Neural progenitor cell (in vitro differentiated cells): Measurements from ENCODE around the gene SUGCT. TPM values are rescaled to one million over a fixed set of nuclear protein-coding genes. Genes with fewer than 3 reads are reported as not detected.

Source experiments
- DNase-seq: peaks from one replicate; pipeline ENCODE4 v3.0.0-alpha.2; 2016; ENCODE audit warnings: low spot score
- H2AFZ ChIP-seq: fragments of 200-600 bp; sonication (generic); replicated peaks from 2 replicates; pipeline ENCODE4 v1.6.1; 2016; ENCODE audit warnings: antibody characterized with exemption
- H3F3A ChIP-seq: fragments of 200-600 bp; sonication (generic); 2 replicates; pipeline ENCODE4 v1.6.1; 2016; ENCODE audit warnings: antibody characterized with exemption, low read depth
- H3K27ac ChIP-seq: fragments of 200-600 bp; sonication (generic); 2 replicates; pipeline ENCODE4 v1.5.1; 2016; ENCODE audit warnings: mild to moderate bottlenecking
- H3K27me3 ChIP-seq: fragments of 200-600 bp; sonication (generic); 2 replicates; pipeline ENCODE4 v1.6.1; 2016; ENCODE audit warnings: mild to moderate bottlenecking, moderate library complexity
- H3K36me3 ChIP-seq: fragments of 200-600 bp; sonication (generic); 2 replicates; pipeline ENCODE4 v1.5.1; 2016
- H3K4me1 ChIP-seq: fragments of 200-600 bp; sonication (generic); 2 replicates; pipeline ENCODE4 v1.6.1; 2016; ENCODE audit warnings: mixed run types
- H3K4me2 ChIP-seq: fragments of 200-600 bp; sonication (generic); 2 replicates; pipeline ENCODE4 v1.6.1; 2016
- H3K4me3 ChIP-seq: fragments of 200-600 bp; sonication (generic); 2 replicates; pipeline ENCODE4 v1.5.1; 2016
- H3K79me2 ChIP-seq: fragments of 200-600 bp; sonication (generic); 2 replicates; pipeline ENCODE4 v1.6.1; 2016; ENCODE audit warnings: low read depth
- H3K9ac ChIP-seq: fragments of 200-600 bp; sonication (generic); 2 replicates; pipeline ENCODE4 v1.6.1; 2016
- H3K9me3 ChIP-seq: fragments of 200-600 bp; sonication (generic); 2 replicates; pipeline ENCODE4 v1.5.1; 2016; ENCODE audit warnings: low read depth
- H4K20me1 ChIP-seq: fragments of 200-600 bp; sonication (generic); 2 replicates; pipeline ENCODE4 v1.6.1; 2016; ENCODE audit warnings: low read depth
- H3K27ac Mint-ChIP-seq: 3 replicates; pipeline ENCODE4 v1.8.0; 2021; ENCODE audit warnings: mixed read lengths
- H3K27me3 Mint-ChIP-seq: 2 replicates; pipeline ENCODE4 v1.8.0; 2022; ENCODE audit warnings: low read depth, mild to moderate bottlenecking, inconsistent platforms, moderate library complexity, mixed read lengths; ENCODE audit not compliant: insufficient read depth
- H3K36me3 Mint-ChIP-seq: 3 replicates; pipeline ENCODE4 v1.8.0; 2021; ENCODE audit warnings: mixed read lengths
- H3K4me1 Mint-ChIP-seq: 3 replicates; pipeline ENCODE4 v1.8.0; 2021; ENCODE audit warnings: mixed read lengths
- H3K4me3 Mint-ChIP-seq: 3 replicates; pipeline ENCODE4 v1.8.0; 2021; ENCODE audit warnings: mild to moderate bottlenecking, moderate library complexity, mixed read lengths
- H3K9me3 Mint-ChIP-seq: 3 replicates; pipeline ENCODE4 v1.8.0; 2020; ENCODE audit warnings: mixed read lengths
- CTCF ChIP-seq: fragments of 200-600 bp; sonication (generic); IDR thresholded peaks from 2 replicates; pipeline ENCODE4 v1.5.1; 2017; ENCODE audit warnings: antibody characterized with exemption, mild to moderate bottlenecking
- EZH2 ChIP-seq: fragments of 200-600 bp; sonication (generic); IDR thresholded peaks from 2 replicates; pipeline ENCODE4 v1.6.1; 2017; ENCODE audit warnings: antibody characterized with exemption, mild to moderate bottlenecking, moderate library complexity
- EZH2phosphoT487 ChIP-seq: fragments of 200-600 bp; sonication (generic); IDR thresholded peaks from 2 replicates; pipeline ENCODE4 v1.6.1; 2017; ENCODE audit warnings: antibody characterized with exemption
- total RNA-seq: library from RNA; depleted of rRNA; stranded (reverse); fragments of >200 nt; gene quantifications from 2 replicates; pipeline ENCODE4 v1.2.3, GENCODE V29; 2015; ENCODE audit warnings: low replicate concordance

The SUGCT gene
- total RNA-seq, 1 donor from 2014 or later, result 10.1 TPM

GRCh38 chr7:40519009-40519408 is 384.2 kb downstream of the SUGCT start:
- no peaks in the 10 kb centered on the region for H3K4me1 Mint-ChIP-seq
- H3K36me3 Mint-ChIP-seq, result no peaks in the 10 kb centered on the region
- no peaks in the 10 kb centered on the region for H3F3A ChIP-seq
- no peak for DNase-seq
- H3K9me3 Mint-ChIP-seq, result no peaks in the 10 kb centered on the region
- H3K36me3 ChIP-seq, result no peaks in the 10 kb centered on the region
- no peaks in the 10 kb centered on the region for H3K79me2 ChIP-seq
- no peaks in the 10 kb centered on the region for H3K27me3 ChIP-seq
- no peak overlapping the region for H3K4me2 ChIP-seq
- no peak overlapping the region for H3K9ac ChIP-seq
- peaks cover 2% of the 10 kb centered on the region for H3K27me3 Mint-ChIP-seq
- H3K4me3 Mint-ChIP-seq, result no peak overlapping the region
- H3K4me3 ChIP-seq, result no peak overlapping the region
- no peak for TF ChIP-seq EZH2phosphoT487
- TF ChIP-seq EZH2, result no peak
- no peak for TF ChIP-seq CTCF
- no peaks in the 10 kb centered on the region for H4K20me1 ChIP-seq
- H2AFZ ChIP-seq, result no peak overlapping the region
- H3K9me3 ChIP-seq, result no peaks in the 10 kb centered on the region
- no peak overlapping the region for H3K27ac ChIP-seq
- no peaks in the 10 kb centered on the region for H3K4me1 ChIP-seq
- H3K27ac Mint-ChIP-seq, result no peak overlapping the region

GRCh38 chr7:40520986-40521738 is 386.4 kb downstream of the SUGCT start:
- H3K27me3 Mint-ChIP-seq, result peaks cover 2% of the 10 kb centered on the region
- Histone ChIP-seq H3K9me3 (no peaks in the 10 kb centered on the region), H3K4me2 (no peak overlapping the region), H3K9ac (no peak overlapping the region), H3K4me3 (no peak overlapping the region), H3K79me2 (no peaks in the 10 kb centered on the region), H4K20me1 (no peaks in the 10 kb centered on the region), H3K27me3 (no peaks in the 10 kb centered on the region), H2AFZ (no peak overlapping the region), H3K4me1 (peaks cover 5% of the 10 kb centered on the region), H3K27ac (no peak overlapping the region), H3K36me3 (no peaks in the 10 kb centered on the region), H3F3A (no peaks in the 10 kb centered on the region)
- no peaks in the 10 kb centered on the region for H3K36me3 Mint-ChIP-seq
- H3K9me3 Mint-ChIP-seq, result no peaks in the 10 kb centered on the region
- no peak for DNase-seq
- no peak overlapping the region for H3K27ac Mint-ChIP-seq
- TF ChIP-seq EZH2phosphoT487, result no peak
- TF ChIP-seq EZH2, result no peak
- TF ChIP-seq CTCF, result no peak
- no peak overlapping the region for H3K4me3 Mint-ChIP-seq
- no peaks in the 10 kb centered on the region for H3K4me1 Mint-ChIP-seq

- Histone ChIP-seq H3K9ac (no peak overlapping the region), H3K27ac (no peak overlapping the region), H4K20me1 (no peaks in the 10 kb centered on the region), H2AFZ (no peak overlapping the region), H3K4me1 (peaks cover 7% of the 10 kb centered on the region), H3K4me2 (no peak overlapping the region), H3K4me3 (no peak overlapping the region), H3F3A (no peaks in the 10 kb centered on the region), H3K9me3 (no peaks in the 10 kb centered on the region), H3K79me2 (no peaks in the 10 kb centered on the region), H3K27me3 (no peaks in the 10 kb centered on the region), H3K36me3 (no peaks in the 10 kb centered on the region)
- H3K27me3 Mint-ChIP-seq, result peaks cover 5% of the 10 kb centered on the region
- no peak for DNase-seq
- no peaks in the 10 kb centered on the region for H3K9me3 Mint-ChIP-seq
- TF ChIP-seq EZH2phosphoT487 (no peak), CTCF (no peak), EZH2 (no peak)
- H3K27ac Mint-ChIP-seq, result no peak overlapping the region
- no peak overlapping the region for H3K4me3 Mint-ChIP-seq
- no peaks in the 10 kb centered on the region for H3K4me1 Mint-ChIP-seq
- no peaks in the 10 kb centered on the region for H3K36me3 Mint-ChIP-seq
Measured at GRCh38 chr7:40525764-40526163, 391.0 kb downstream of the SUGCT start.
